CD14-positive monocyte (primary cell): Measurements from ENCODE around the gene NSMCE3. TPM values are rescaled to one million over a fixed set of nuclear protein-coding genes. Genes with fewer than 3 reads are reported as not detected.

Experiments
- DNase-seq, 3 donors: peaks; one replicate each; pipeline ENCODE4 v3.0.0-alpha.2; 2011 to 2022
- H2AFZ ChIP-seq: 2 replicates; pipeline ENCODE4 v1.6.0; 2012; ENCODE audit warnings: mild to moderate bottlenecking, low read depth, low read length, inconsistent platforms; ENCODE audit not compliant: insufficient read depth, poor library complexity, severe bottlenecking
- H3K27ac ChIP-seq, 2 donors: 1 replicate in 1 of 2; 2 replicates in 1 of 2; pipeline ENCODE4 v1.5.1; 2012 to 2013; ENCODE audit warnings: low read length in 2 of 2, control low read depth in 1 of 2, inconsistent platforms in 1 of 2, low read depth in 1 of 2, mild to moderate bottlenecking in 1 of 2
- H3K27me3 ChIP-seq, 2 donors: one replicate each; pipeline versions ENCODE4 v1.6.0 to v1.6.1; 2011 to 2013; ENCODE audit warnings: low read length in 2 of 2; ENCODE audit not compliant: control insufficient read depth in 2 of 2, insufficient read depth in 2 of 2
- H3K36me3 ChIP-seq, 2 donors: replicated peaks in 1 of 2; 1 replicate in 1 of 2; 2 replicates in 1 of 2; pipeline versions ENCODE4 v1.5.1 to v1.6.1; 2012 to 2013; ENCODE audit warnings: low read length in 2 of 2, control low read depth in 1 of 2, inconsistent platforms in 1 of 2, mild to moderate bottlenecking in 1 of 2; ENCODE audit not compliant: insufficient read depth in 2 of 2, control insufficient read depth in 1 of 2
- H3K4me1 ChIP-seq, 2 donors: 1 replicate in 1 of 2; 2 replicates in 1 of 2; pipeline versions ENCODE4 v1.5.1 to v1.6.1; 2012 to 2013; ENCODE audit warnings: low read length in 2 of 2, control low read depth in 1 of 2, inconsistent platforms in 1 of 2, mild to moderate bottlenecking in 1 of 2, moderate library complexity in 1 of 2; ENCODE audit not compliant: insufficient read depth in 2 of 2, control insufficient read depth in 1 of 2
- H3K4me2 ChIP-seq: replicated peaks from 2 replicates; pipeline ENCODE3; 2012; ENCODE audit warnings: low read length, moderate library complexity, mild to moderate bottlenecking; ENCODE audit not compliant: poor library complexity, severe bottlenecking; ENCODE audit errors: extremely low read depth
- H3K4me3 ChIP-seq, 3 experiments: fragments of 200-600 bp in 1 of 3; sonication (generic) in 1 of 3; replicated peaks in 1 of 3; 1 replicate in 2 of 3; 2 replicates in 1 of 3; pipeline ENCODE4 v1.5.1; 2011 to 2013; ENCODE audit warnings: low read length in 3 of 3, mild to moderate bottlenecking in 3 of 3, control low read depth in 2 of 3, low read depth in 2 of 3, inconsistent platforms in 1 of 3, moderate library complexity in 1 of 3
- H3K79me2 ChIP-seq: 2 replicates; pipeline ENCODE4 v1.6.0; 2012; ENCODE audit warnings: mild to moderate bottlenecking, control low read depth, inconsistent platforms, low read length, moderate library complexity; ENCODE audit not compliant: insufficient read depth
- H3K9ac ChIP-seq: 2 replicates; pipeline ENCODE4 v1.6.0; 2017; ENCODE audit warnings: low read length, mild to moderate bottlenecking; ENCODE audit not compliant: insufficient read depth, poor library complexity, severe bottlenecking
- H3K9me3 ChIP-seq, 2 donors: replicated peaks in 1 of 2; 1 replicate in 1 of 2; 2 replicates in 1 of 2; pipeline versions ENCODE4 v1.5.1 to v1.6.1; 2012 to 2013; ENCODE audit warnings: low read length in 2 of 2, control low read depth in 1 of 2; ENCODE audit not compliant: control insufficient read depth in 1 of 2, insufficient read depth in 1 of 2
- H4K20me1 ChIP-seq: 2 replicates; pipeline ENCODE4 v1.6.0; 2012; ENCODE audit warnings: mild to moderate bottlenecking, low read length, control low read depth, moderate library complexity; ENCODE audit not compliant: insufficient read depth
- H3K27ac Mint-ChIP-seq, 7 donors: one replicate each; pipeline ENCODE4 v1.8.0; 2020; ENCODE audit warnings: mild to moderate bottlenecking in 7 of 7, mixed read lengths in 7 of 7, moderate library complexity in 6 of 7, inconsistent platforms in 2 of 7
- H3K27me3 Mint-ChIP-seq, 3 donors: one replicate each; pipeline ENCODE4 v1.8.0; 2021 to 2022; ENCODE audit warnings: low read depth in 3 of 3, mild to moderate bottlenecking in 3 of 3, mixed read lengths in 3 of 3, moderate library complexity in 3 of 3, inconsistent platforms in 1 of 3
- H3K36me3 Mint-ChIP-seq, 2 donors: one replicate each; pipeline ENCODE4 v1.8.0; 2020; ENCODE audit warnings: mixed read lengths in 2 of 2, inconsistent platforms in 1 of 2, mild to moderate bottlenecking in 1 of 2
- H3K4me1 Mint-ChIP-seq: one replicate; pipeline ENCODE4 v1.8.0; 2020; ENCODE audit warnings: mild to moderate bottlenecking, mixed read lengths
- H3K4me3 Mint-ChIP-seq, 2 donors: one replicate each; pipeline ENCODE4 v1.8.0; 2020; ENCODE audit warnings: mild to moderate bottlenecking in 2 of 2, mixed read lengths in 2 of 2, moderate library complexity in 1 of 2
- H3K9me3 Mint-ChIP-seq, 7 donors: one replicate each; pipeline ENCODE4 v1.8.0; 2020 to 2022; ENCODE audit warnings: mixed read lengths in 7 of 7, mild to moderate bottlenecking in 6 of 7, moderate library complexity in 6 of 7, inconsistent platforms in 2 of 7
- CTCF ChIP-seq: fragments of 200-600 bp; IDR thresholded peaks from one replicate; pipeline ENCODE4 v1.8.0; 2022; ENCODE audit warnings: antibody characterized with exemption, mild to moderate bottlenecking
- WGBS: methylation state at CpG from one replicate; pipeline ENCODE4 v1.1.5; 2013; ENCODE audit warnings: missing lambda C conversion rate; ENCODE audit not compliant: insufficient coverage; 5-methylcytosine and 5-hydroxymethylcytosine counted together
- intact Hi-C, 2 donors: fragments of 100-400 bp; cut with micrococcal nuclease; formaldehyde crosslinking; loops; one replicate each; pipeline versions ENCODE4 v1.15.0 to v1.15.1; 2023
- polyA plus RNA-seq, 3 donors: library from polyadenylated mRNA; depleted of rRNA in 1 of 3; unstranded in 2 of 3; stranded (reverse) in 1 of 3; fragments of 300-500 nt in 2 of 3; fragments of >200 nt in 1 of 3; fragmentation: Illumina TruSeq in 2 of 3; gene quantifications; 1 replicate in 2 of 3; 2 replicates in 1 of 3; pipeline ENCODE4 v1.2.3, GENCODE V29; 2012 to 2021

Gene NSMCE3
- polyA plus RNA-seq, 3 donors, result 5.9 to 9.0 (median 7.5) TPM

- Histone ChIP-seq H3K36me3 (no peaks in the 10 kb centered on the region), H3K27ac (no peak overlapping the region), H3K9ac (no peak overlapping the region), H3K4me1 (no peaks in the 10 kb centered on the region), H3K9me3 (peaks cover 0 to 4% of the 10 kb centered on the region in 2 donors), H3K4me2 (no peak overlapping the region), H4K20me1 (no peaks in the 10 kb centered on the region), H3K27me3 (no peaks in the 10 kb centered on the region), H3K4me3 (no peak overlapping the region), H2AFZ (no peak overlapping the region), H3K79me2 (no peaks in the 10 kb centered on the region)
- Mint-ChIP-seq H3K4me1 (no peaks in the 10 kb centered on the region), H3K36me3 (no peaks in the 10 kb centered on the region), H3K9me3 (peaks cover 3 to 11% (median 7%) of the 10 kb centered on the region in 7 donors), H3K4me3 (no peak overlapping the region), H3K27ac (no peak overlapping the region), H3K27me3 (peaks cover 6 to 9% (median 6%) of the 10 kb centered on the region in 3 donors)
- intact Hi-C loops, result no loop called here
- no peak for TF ChIP-seq CTCF
- 63% methylated on average over 3 of the region's 7 CpGs for WGBS
- no peak for DNase-seq
These were observed 25.2 kb upstream of the NSMCE3 start for GRCh38 chr15:29294732-29295325.

DNA sequence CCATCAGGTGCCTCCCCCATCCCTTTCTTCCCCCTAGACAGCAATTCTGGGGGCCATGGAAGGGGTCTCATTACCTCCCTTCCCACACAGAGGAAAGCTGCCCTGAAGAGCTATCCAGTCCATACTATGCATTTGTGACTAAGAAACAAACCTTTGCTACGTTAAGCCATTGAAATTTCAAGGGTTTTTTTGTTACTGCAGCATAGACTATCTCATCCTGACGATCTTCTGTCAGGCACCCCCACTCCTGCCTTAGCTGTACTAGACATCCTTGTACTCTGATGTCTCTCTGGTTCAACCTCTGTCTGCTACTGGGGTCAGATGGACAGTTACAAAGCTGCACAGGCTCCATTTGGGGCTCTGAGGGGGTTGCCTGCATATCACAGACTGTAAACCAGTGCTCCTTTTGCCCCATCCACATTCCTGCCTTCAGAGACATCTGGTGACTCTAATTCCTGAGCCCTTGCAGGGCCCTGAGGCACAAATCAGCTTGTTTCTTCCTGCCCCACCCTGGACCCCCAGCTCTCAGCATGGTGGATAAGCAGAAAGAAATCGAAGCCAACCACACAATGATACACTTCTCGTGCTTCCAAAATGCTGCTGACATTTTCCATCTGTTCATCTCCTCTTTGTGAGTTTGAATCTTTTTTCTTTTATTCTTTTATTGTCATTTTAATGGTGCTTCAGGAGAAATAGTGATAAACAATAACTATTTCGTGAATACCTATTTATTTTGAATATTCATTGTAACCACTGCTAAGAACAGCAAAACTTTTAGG is 21.6 kb upstream of the NSMCE3 start:
- H3K36me3 Mint-ChIP-seq, result no peaks in the 10 kb centered on the region
- H3K4me3 ChIP-seq, result no peak overlapping the region
- no peak overlapping the region for H3K4me3 Mint-ChIP-seq
- H3K9me3 ChIP-seq, result peaks cover 0 to 4% of the 10 kb centered on the region in 2 donors
- H3K27ac Mint-ChIP-seq, result no peak overlapping the region
- H3K9me3 Mint-ChIP-seq, result peaks cover 3 to 9% (median 8%) of the 10 kb centered on the region in 7 donors
- H3K27me3 Mint-ChIP-seq, result peaks cover 2 to 9% (median 8%) of the 10 kb centered on the region in 3 donors
- 87% methylated on average over 2 of the region's 5 CpGs for WGBS
- no peak overlapping the region for H3K9ac ChIP-seq
- H3K4me1 Mint-ChIP-seq, result no peaks in the 10 kb centered on the region
- no peaks in the 10 kb centered on the region for H3K4me1 ChIP-seq
- no peak overlapping the region for H3K27ac ChIP-seq
- H3K36me3 ChIP-seq, result no peaks in the 10 kb centered on the region
- no peaks in the 10 kb centered on the region for H3K79me2 ChIP-seq
- H3K4me2 ChIP-seq, result no peak overlapping the region
- DNase-seq, result no peak
- no peaks in the 10 kb centered on the region for H4K20me1 ChIP-seq
- TF ChIP-seq CTCF, result no peak
- H2AFZ ChIP-seq, result no peak overlapping the region
- intact Hi-C loops, result no loop called here
- no peaks in the 10 kb centered on the region for H3K27me3 ChIP-seq
